Central memory CD8-positive, alpha-beta T cell (primary cell): Measurements from ENCODE around the gene PDCD7.
"Not testable (repeated sequence)": the region's sequence is repeated elsewhere in the genome, so short reads cannot be mapped to it uniquely, and the experiment has no call there.

Experiments used
- ATAC-seq: fragments of 150-1000 bp; cut with Tn5 transposase; replicated peaks from 2 replicates; pipeline ENCODE4 v1.10.0; 2022; ENCODE audit warnings: mild to moderate bottlenecking, moderate FRiP score, moderate number of reproducible peaks; ENCODE audit not compliant: poor library complexity, severe bottlenecking; ENCODE audit errors: extremely low read depth
- DNase-seq, 2 donors: peaks; one replicate each; pipeline ENCODE4 v3.0.0; 2021; ENCODE audit warnings: low spot score in 2 of 2
- H3K27ac Mint-ChIP-seq: one replicate; pipeline ENCODE4 v1.8.0; 2022; ENCODE audit warnings: low read depth, mild to moderate bottlenecking, moderate library complexity, mixed read lengths
- H3K27me3 Mint-ChIP-seq: one replicate; pipeline ENCODE4 v1.8.0; 2022; ENCODE audit warnings: mixed read lengths
- H3K36me3 Mint-ChIP-seq: one replicate; pipeline ENCODE4 v1.8.0; 2022; ENCODE audit warnings: mild to moderate bottlenecking, moderate library complexity, mixed read lengths; ENCODE audit not compliant: insufficient read depth
- H3K4me1 Mint-ChIP-seq: one replicate; pipeline ENCODE4 v1.8.0; 2022; ENCODE audit warnings: mixed read lengths
- H3K4me3 Mint-ChIP-seq: one replicate; pipeline ENCODE4 v1.8.0; 2022; ENCODE audit warnings: mild to moderate bottlenecking, moderate library complexity, mixed read lengths
- H3K9me3 Mint-ChIP-seq: one replicate; pipeline ENCODE4 v1.8.0; 2022; ENCODE audit warnings: mixed read lengths

PDCD7 gene, protein sequence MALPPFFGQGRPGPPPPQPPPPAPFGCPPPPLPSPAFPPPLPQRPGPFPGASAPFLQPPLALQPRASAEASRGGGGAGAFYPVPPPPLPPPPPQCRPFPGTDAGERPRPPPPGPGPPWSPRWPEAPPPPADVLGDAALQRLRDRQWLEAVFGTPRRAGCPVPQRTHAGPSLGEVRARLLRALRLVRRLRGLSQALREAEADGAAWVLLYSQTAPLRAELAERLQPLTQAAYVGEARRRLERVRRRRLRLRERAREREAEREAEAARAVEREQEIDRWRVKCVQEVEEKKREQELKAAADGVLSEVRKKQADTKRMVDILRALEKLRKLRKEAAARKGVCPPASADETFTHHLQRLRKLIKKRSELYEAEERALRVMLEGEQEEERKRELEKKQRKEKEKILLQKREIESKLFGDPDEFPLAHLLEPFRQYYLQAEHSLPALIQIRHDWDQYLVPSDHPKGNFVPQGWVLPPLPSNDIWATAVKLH

DNA sequence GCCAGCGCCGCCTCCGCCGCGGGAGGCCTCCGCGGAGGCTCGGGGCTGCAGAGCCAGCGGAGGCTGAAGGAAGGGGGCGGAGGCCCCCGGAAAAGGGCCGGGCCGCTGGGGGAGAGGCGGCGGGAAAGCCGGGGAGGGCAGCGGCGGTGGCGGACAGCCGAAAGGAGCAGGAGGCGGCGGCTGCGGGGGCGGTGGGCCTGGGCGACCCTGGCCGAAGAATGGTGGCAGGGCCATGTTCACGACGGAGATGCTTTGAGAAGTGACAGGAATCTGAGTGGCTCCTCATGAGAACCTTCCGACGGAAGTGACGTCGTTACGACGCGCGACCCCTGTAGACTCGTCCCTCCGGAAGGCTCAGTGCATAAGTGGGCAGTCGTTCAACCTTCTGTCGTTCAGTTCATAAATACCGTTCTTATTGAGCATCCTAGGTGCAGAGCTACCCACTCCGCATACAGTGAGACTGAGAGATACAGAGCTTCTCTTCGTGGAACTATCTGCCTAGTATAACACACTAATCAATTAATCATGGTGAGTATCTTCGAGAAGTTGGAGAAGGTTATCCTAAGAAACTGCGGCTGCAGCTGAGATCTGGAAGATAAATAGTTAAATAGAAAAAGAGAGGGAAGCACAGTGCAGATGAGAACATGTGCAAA, at the start of gene PDCD7:
TSS of gene PDCD7 (minus strand) at position 261 of the 653 bp plus-strand sequence. CDS start at position 234, 27 bp downstream.
- Mint-ChIP-seq H3K9me3 (no peaks in the 10 kb centered on the region), H3K4me1 (peaks cover 33% of the 10 kb centered on the region), H3K27ac (peak within 1 kb of the TSS; percentile 91), H3K36me3 (peaks cover 18% of the 10 kb centered on the region), H3K4me3 (peak within 1 kb of the TSS; percentile 89), H3K27me3 (no peaks in the 10 kb centered on the region)
- peak; percentile 60 to 74 for DNase-seq
- ATAC-seq: peak; percentile 97

DNA sequence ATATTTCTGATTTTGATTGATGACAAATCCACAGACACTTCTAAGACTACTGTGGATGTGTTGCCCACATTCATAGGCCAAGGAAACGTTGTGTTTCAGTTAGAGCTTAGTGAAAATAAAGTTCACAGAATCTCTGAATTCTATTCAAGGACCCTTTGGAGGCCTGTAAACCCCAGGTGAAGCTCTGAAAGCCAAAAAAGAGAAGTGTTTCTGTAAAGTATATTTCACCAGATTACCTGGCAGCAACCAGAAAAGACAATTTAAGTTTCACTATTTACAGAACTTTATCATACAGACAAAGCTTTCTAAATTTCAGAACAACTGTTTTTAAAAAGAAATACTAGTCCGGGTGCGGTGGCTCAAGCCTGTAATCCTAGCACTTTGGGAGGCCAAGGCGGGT, 48.9 kb upstream of the PDCD7 start:
- DNase-seq (no peak), ATAC-seq (no peak)
- H3K36me3 Mint-ChIP-seq: peaks cover 26% of the 10 kb centered on the region
- H3K27me3 Mint-ChIP-seq: no peaks in the 10 kb centered on the region
- no peaks in the 10 kb centered on the region for H3K9me3 Mint-ChIP-seq
- peaks cover 31% of the 10 kb centered on the region for H3K4me1 Mint-ChIP-seq
- peak overlapping the region; percentile 89 for H3K27ac Mint-ChIP-seq
- H3K4me3 Mint-ChIP-seq: peak overlapping the region; percentile 91

DNA sequence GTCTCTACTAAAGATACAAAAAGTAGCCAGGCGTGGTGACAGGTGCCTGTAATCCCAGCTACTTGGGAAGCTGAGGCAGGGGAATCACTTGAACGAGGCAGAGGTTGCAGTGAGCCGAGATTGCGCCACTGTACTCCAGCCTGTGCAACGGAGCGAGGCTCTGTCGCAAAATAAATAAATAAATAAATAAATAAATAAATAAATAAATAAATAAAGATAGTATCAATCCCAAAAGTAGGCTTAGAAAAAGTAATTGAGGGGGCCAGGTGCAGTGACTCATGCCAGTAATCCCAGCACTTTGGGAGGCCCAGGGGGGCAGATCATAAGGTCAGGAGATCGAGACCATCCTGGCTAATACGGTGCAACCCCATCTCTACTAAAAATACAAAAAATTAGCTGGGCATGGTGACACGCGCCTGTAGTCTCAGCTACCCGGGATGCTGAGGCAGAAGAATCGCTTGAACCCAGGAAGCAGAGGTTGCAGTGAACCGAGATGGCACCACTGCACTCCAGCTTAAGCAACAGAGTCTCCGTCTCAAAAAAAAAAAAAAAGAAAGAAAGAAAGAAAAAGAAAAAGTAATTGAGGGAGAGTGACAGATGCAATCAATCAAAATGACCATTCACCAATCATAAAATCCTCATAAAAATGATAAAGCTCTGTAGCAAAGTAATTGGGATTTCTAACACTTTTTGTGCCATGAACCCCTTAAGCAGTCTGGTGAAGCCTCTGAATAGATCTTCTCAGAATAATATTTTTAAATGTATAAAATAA, 48.2 kb upstream of the PDCD7 start:
- not testable (repeated sequence) for H3K9me3 Mint-ChIP-seq, DNase-seq, H3K27me3 Mint-ChIP-seq, H3K4me3 Mint-ChIP-seq, ATAC-seq
- Mint-ChIP-seq H3K27ac (peak overlapping the region; percentile 46), H3K36me3 (peaks cover 33% of the 10 kb centered on the region), H3K4me1 (peaks cover 31% of the 10 kb centered on the region)

DNA sequence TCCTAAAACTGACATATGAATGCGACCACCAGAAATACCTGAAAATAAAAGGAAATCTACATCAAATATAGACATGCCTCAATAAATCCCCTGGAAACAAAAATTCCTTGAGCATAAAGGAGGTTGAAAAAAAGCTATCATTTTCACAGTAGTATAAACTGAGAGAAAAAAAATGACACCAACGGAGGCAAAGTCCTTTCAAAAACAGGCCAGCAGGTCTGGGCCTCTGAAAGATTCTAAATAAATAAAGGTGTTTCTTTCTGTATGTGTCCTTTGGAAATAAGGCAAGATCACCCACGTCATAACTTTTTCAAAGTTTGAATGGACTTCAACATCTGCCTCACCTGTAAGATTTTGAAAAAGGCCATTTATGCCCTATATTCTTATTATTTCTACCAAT, 46.6 kb upstream of the PDCD7 start:
- H3K36me3 Mint-ChIP-seq: peaks cover 44% of the 10 kb centered on the region
- no peak for DNase-seq
- H3K9me3 Mint-ChIP-seq: no peaks in the 10 kb centered on the region
- H3K4me3 Mint-ChIP-seq: no peak overlapping the region
- no peak overlapping the region for H3K27ac Mint-ChIP-seq
- ATAC-seq: no peak
- peaks cover 25% of the 10 kb centered on the region for H3K4me1 Mint-ChIP-seq
- no peaks in the 10 kb centered on the region for H3K27me3 Mint-ChIP-seq

DNA sequence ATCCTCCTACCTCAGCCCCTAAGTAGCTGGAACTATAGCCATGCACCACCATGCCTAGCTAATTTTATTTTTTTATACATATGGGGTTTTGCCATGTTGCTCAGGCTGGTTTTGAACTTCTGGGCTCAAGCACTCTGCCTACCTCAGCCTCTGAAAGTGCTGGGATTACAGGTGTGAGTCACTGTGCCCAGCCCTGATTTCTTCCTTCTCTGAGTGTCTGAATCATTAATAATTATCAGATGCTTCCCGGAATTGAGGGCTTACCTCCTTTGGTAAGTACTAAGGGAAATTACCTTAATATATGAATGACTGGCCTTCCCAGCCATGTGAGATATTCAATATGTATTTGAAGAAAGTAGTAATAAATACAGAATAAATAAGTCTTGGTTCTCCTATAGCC, 44.3 kb upstream of the PDCD7 start:
- Mint-ChIP-seq H3K27me3 (no peaks in the 10 kb centered on the region), H3K27ac (no peak overlapping the region), H3K4me1 (peaks cover 17% of the 10 kb centered on the region), H3K36me3 (peaks cover 48% of the 10 kb centered on the region), H3K9me3 (no peaks in the 10 kb centered on the region), H3K4me3 (no peak overlapping the region)
- DNase-seq (no peak), ATAC-seq (no peak)

DNA sequence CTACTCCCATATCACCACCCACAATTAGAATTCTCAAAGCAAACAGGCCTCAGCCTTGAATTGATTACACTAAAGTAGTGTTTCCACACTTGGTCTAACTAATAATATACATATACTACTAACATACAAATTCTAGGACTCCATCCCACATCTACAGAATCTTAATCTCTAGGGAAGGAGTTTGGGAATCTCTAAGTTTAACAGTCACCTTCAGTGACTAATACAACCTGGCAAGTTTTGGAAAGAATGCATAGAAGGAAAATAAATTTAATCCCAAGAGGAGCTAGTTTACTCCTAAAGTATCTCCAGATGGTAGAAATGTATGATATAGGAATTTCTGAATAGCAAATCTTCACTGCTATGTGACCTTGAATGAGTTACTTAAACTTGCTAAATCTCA, 42.4 kb upstream of the PDCD7 start:
- Mint-ChIP-seq H3K4me3 (no peak overlapping the region), H3K4me1 (peaks cover 7% of the 10 kb centered on the region), H3K27ac (no peak overlapping the region), H3K36me3 (peaks cover 52% of the 10 kb centered on the region), H3K27me3 (no peaks in the 10 kb centered on the region), H3K9me3 (no peaks in the 10 kb centered on the region)
- no peak for DNase-seq
- no peak for ATAC-seq

DNA sequence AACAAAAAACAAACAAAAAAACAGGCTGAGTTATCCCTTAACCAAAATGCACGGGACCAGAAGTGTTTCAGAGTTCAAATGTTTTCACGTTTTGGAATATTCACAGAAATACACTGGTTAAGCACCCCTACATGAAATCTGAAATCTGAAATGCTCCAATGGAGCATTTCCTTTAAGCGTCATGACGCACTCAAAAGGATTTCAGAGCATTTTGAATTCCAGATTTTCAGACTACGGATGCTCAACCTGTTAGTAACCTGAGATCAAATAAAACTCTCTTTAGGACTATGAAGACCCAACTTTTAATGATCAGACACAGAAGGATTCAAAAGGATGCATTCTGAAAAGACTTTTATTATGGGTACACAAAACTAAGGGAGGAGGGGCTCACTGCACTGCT, 41.9 kb upstream of the PDCD7 start:
- no peak for ATAC-seq
- Mint-ChIP-seq H3K9me3 (no peaks in the 10 kb centered on the region), H3K27me3 (no peaks in the 10 kb centered on the region), H3K4me3 (no peak overlapping the region), H3K4me1 (peaks cover 5% of the 10 kb centered on the region), H3K27ac (no peak overlapping the region), H3K36me3 (peaks cover 54% of the 10 kb centered on the region)
- DNase-seq: no peak

DNA sequence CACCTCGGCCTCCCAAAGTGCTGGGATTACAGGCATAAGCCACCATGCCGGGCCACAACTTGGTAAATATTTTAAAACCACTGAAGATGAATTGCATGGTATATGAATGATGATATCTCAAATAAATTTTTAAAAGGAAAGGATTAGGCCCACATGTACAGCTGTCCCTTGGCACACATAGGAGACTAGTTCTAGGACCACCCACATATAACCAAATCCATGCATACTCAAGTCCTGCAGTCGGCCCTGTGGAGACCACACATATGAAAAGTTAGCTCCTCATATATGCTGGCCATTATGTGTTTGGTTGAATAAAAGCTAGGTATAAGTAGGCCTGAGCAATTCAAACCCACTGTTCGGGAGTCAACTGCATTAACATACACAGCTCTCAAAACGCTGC, 40.9 kb upstream of the PDCD7 start:
- H3K9me3 Mint-ChIP-seq: no peaks in the 10 kb centered on the region
- ATAC-seq: no peak
- H3K27ac Mint-ChIP-seq: no peak overlapping the region
- no peaks in the 10 kb centered on the region for H3K27me3 Mint-ChIP-seq
- peaks cover 5% of the 10 kb centered on the region for H3K4me1 Mint-ChIP-seq
- DNase-seq: no peak
- H3K36me3 Mint-ChIP-seq: peaks cover 55% of the 10 kb centered on the region
- no peak overlapping the region for H3K4me3 Mint-ChIP-seq

DNA sequence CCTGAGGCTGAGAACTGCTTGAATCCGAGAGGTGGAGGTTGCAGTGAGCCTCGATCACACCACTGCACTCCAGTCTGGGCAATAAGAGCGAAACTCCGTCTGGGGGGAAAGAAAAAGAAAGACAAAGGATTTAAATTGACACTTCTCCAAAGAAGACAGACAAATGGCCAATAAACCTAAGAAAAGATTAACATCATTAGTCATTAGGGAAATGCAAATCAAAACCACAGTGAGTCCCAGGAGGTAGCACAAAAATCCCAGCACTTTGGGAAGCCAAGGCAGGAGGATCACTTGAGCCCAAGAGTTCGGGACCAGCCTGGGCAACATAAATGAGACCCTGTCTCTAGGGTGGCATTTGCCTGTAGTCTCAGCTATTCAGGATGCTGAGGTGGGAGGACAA, 38.9 kb upstream of the PDCD7 start:
- Mint-ChIP-seq H3K27ac (no peak overlapping the region), H3K4me1 (peaks cover 5% of the 10 kb centered on the region), H3K9me3 (no peaks in the 10 kb centered on the region), H3K36me3 (peaks cover 56% of the 10 kb centered on the region), H3K4me3 (no peak overlapping the region), H3K27me3 (no peaks in the 10 kb centered on the region)
- ATAC-seq (no peak), DNase-seq (no peak)

DNA sequence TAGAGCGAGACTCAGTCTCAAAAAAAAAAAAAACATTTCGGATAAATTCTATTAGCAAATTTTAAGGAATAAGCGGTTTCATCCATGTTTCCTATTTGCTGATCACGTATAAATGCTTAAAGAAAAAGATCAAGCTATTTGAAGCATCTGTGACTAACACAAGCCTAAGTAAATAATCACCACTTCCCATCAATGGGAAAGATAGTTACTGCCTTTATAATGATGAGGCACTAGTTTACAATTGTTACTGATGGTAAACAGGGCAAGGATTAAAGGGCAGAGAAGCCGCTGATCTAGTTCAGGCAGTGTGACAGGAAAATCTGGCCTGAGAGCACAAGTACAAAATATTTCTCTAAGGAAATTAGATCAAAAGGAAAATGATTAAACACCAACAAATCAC, 37.8 kb upstream of the PDCD7 start:
- H3K36me3 Mint-ChIP-seq: peaks cover 49% of the 10 kb centered on the region

DNA sequence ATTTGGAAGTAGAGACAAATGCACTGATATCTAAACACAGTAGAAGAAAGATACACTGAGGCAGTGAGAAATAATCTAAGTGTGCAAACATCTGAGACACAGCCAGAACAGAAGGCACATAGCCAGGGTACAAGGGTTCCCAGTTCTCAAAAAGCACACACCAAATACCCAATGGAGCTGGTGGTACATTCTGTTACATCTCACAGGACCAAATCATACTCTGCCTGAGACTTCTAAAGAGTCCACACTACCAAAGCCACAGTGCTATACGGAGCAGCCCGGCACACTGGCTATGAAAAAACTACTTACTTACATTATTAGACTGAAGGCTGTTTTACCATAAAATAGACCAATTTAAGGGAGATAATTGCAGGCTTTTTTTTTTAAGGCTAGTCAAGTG, 32.3 kb upstream of the PDCD7 start:
- no peak overlapping the region for H3K4me3 Mint-ChIP-seq
- no peak for DNase-seq
- H3K36me3 Mint-ChIP-seq: peaks cover 45% of the 10 kb centered on the region
- no peak overlapping the region for H3K27ac Mint-ChIP-seq
- H3K27me3 Mint-ChIP-seq: no peaks in the 10 kb centered on the region
- no peak for ATAC-seq
- H3K9me3 Mint-ChIP-seq: no peaks in the 10 kb centered on the region
- H3K4me1 Mint-ChIP-seq: peaks cover 6% of the 10 kb centered on the region

More for the DNA sequence above, 37.8 kb upstream of the PDCD7 start:
- Mint-ChIP-seq H3K9me3 (no peaks in the 10 kb centered on the region), H3K27ac (no peak overlapping the region), H3K4me1 (peaks cover 5% of the 10 kb centered on the region), H3K4me3 (no peak overlapping the region), H3K27me3 (no peaks in the 10 kb centered on the region)
- ATAC-seq: no peak
- no peak for DNase-seq

DNA sequence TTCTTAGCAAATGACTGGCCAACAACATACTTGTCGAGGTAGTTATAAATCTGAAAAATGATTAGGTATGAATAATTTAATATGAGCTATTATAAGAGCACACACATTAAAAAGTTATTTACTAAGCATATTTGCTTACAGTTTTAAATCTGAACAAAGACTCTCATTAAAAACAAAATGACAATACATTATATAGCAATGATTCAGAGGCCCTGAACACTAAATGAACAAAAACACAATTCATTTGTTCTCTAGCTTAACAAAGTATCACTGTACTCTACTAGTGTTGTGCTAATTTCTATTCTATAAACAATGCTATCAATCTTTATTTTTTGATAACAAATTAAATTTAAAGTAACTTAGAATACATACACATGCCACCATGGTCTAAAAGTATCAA, 30.5 kb upstream of the PDCD7 start:
- no peak overlapping the region for H3K4me3 Mint-ChIP-seq
- DNase-seq (no peak), ATAC-seq (no peak)
- peaks cover 6% of the 10 kb centered on the region for H3K4me1 Mint-ChIP-seq
- H3K36me3 Mint-ChIP-seq: peaks cover 46% of the 10 kb centered on the region
- no peaks in the 10 kb centered on the region for H3K27me3 Mint-ChIP-seq
- no peak overlapping the region for H3K27ac Mint-ChIP-seq
- H3K9me3 Mint-ChIP-seq: no peaks in the 10 kb centered on the region
